GM12892 (cell line): ENCODE measurements around the gene MAPK7.

Experiments used
- POLR2A ChIP-seq: IDR thresholded peaks from 2 replicates; pipeline ENCODE4 v1.6.1; 2011; ENCODE audit warnings: low read depth, low read length, control low read depth
- POLR2AphosphoS5 ChIP-seq: IDR thresholded peaks from 2 replicates; pipeline ENCODE4 v1.6.1; 2011; ENCODE audit warnings: low read depth, low read length, control low read depth
- TAF1 ChIP-seq: IDR thresholded peaks from 2 replicates; pipeline ENCODE4 v1.6.1; 2011; ENCODE audit warnings: low read depth, mild to moderate bottlenecking, control low read depth, low read length, borderline replicate concordance

GRCh38 chr17:19331134-19331533 is 47.2 kb upstream of the MAPK7 start:
- TF ChIP-seq POLR2A (no peak), POLR2AphosphoS5 (no peak), TAF1 (no peak)
